ENCODE measurements around the gene FAM90A26. TPM values are rescaled to one million over a fixed set of nuclear protein-coding genes. Genes with fewer than 3 reads are reported as not detected.
"Not testable (repeated sequence)": the region's sequence is repeated elsewhere in the genome, so short reads cannot be mapped to it uniquely, and the experiment has no call there.

FAM90A26 gene
- total RNA-seq, 2 experiments from 2014 or later, result not detected

- H3K4me1 Mint-ChIP-seq; ATAC-seq; DNase-seq; H3K36me3 Mint-ChIP-seq; H3K27ac Mint-ChIP-seq; H3K27me3 Mint-ChIP-seq; H3K9me3 Mint-ChIP-seq (ENCODE audit: low read depth); CTCF ChIA-PET; H3K4me3 Mint-ChIP-seq: not testable (repeated sequence)
Observed at GRCh38 chr4:9224596-9224995, 54.4 kb downstream of the FAM90A26 start, which contains the start of gene USP17L13. TSS of gene USP17L13 (plus strand) at chr4:9224896. CDS start at chr4:9224896, 0 bp downstream.

Other genes starting within 250 kb of the FAM90A26 start
- gene USP17L10, start 40.2 kb downstream of the FAM90A26 start, total RNA-seq, result not detected
- gene USP17L11, start 45.0 kb downstream of the FAM90A26 start, total RNA-seq, result not detected
- gene USP17L12, start 49.7 kb downstream of the FAM90A26 start, total RNA-seq, result not detected
- gene USP17L13, start 54.5 kb downstream of the FAM90A26 start, total RNA-seq, result not detected
- not detected for gene USP17L15, start 64.0 kb downstream of the FAM90A26 start, total RNA-seq
- not detected for gene USP17L17, start 73.5 kb downstream of the FAM90A26 start, total RNA-seq
- gene USP17L18, start 78.2 kb downstream of the FAM90A26 start, total RNA-seq, result not detected
- gene USP17L19, start 83.0 kb downstream of the FAM90A26 start, total RNA-seq, result not detected
- gene USP17L20, start 87.7 kb downstream of the FAM90A26 start, total RNA-seq, result not detected
- not detected for gene USP17L21, start 92.5 kb downstream of the FAM90A26 start, total RNA-seq
- not detected for gene USP17L22, start 97.2 kb downstream of the FAM90A26 start, total RNA-seq
- gene USP17L24, start 154.8 kb downstream of the FAM90A26 start, total RNA-seq, result not detected
- gene USP17L25, start 159.5 kb downstream of the FAM90A26 start, total RNA-seq, result not detected
- not detected for gene USP17L26, start 164.2 kb downstream of the FAM90A26 start, total RNA-seq
- not detected for gene USP17L5, start 169.0 kb downstream of the FAM90A26 start, total RNA-seq
- gene USP17L27, start 173.7 kb downstream of the FAM90A26 start, total RNA-seq, result not detected
- gene USP17L28, start 178.5 kb downstream of the FAM90A26 start, total RNA-seq, result not detected
- not detected for gene USP17L29, start 183.2 kb downstream of the FAM90A26 start, total RNA-seq
- not detected for gene USP17L30, start 192.7 kb downstream of the FAM90A26 start, total RNA-seq

Measured in activated CD8-positive, alpha-beta memory T cell treated with anti-CD3 and anti-CD28 coated beads, Interleukin-2, amount 10 ng/mL, durations not matched to agents 7 days and 5 days (primary cell).